ENCODE data around the gene ZNF532.

Gene ZNF532

DNA sequence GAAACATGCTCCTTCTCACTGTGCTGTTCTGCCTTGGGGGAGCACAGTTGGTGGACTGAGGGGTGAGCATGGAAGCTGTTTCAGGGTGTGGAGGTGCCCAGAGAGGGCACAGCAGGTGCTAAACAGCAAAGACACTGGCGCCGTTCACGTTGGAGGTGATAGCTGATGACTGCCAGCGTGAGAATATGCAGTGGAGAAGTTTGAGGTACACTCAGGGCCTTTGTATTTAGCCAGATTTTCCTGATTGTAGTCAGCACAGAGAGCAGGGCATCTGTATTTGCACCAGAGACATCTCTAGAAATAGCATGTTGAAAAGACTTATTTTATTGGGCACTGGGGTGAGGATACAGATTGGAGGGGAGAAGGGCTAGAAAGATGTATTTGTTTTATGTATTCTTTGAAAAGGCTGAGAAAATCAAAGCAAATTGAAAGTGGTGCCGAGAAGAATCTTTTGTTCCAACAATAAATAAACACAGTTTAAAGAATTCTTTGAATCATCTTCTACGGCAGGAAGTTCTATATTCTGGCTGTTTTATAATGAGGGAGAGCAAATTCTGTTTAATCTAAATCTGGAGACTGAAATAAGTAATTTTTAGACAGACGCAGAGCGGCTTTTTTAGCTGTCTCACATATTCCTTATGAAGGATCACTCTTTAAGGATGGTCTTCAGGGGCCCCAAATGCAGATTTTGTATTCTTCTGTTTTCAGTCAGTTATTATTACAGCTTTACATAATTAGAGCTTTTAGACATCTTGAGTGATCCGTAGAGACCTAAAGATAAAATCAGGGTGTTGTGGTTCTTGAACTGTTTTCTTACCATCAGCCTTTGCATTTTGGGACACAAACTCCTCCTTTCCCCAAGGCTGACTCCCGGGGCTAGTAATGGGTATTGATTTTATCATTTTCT, 7.1 kb downstream of the ZNF532 start:
- no peak for DNase-seq

DNA sequence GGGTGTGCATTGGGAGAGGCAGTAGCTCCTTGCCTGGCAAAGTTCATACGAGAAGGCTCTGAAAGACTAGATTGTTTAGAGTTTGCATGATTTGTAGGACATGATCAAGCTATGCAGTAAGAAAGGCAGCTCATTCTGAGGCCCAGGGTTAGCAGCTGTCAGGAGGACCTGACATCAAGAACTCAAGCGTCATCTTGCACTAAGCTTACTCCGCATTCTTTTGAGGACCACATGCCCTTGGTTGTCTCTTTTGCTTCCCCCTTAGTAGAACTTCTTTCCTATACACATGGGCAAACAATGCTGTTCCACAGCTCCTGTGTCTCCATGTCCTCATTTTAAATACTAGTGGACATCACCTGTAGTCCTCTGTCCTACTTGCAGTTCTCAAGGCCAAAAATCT, 14.0 kb downstream of the ZNF532 start:
- DNase-seq, result no peak

GRCh38 chr18:58881477-58881876, 16.8 kb downstream of the ZNF532 start:
- no peak for DNase-seq

DNA sequence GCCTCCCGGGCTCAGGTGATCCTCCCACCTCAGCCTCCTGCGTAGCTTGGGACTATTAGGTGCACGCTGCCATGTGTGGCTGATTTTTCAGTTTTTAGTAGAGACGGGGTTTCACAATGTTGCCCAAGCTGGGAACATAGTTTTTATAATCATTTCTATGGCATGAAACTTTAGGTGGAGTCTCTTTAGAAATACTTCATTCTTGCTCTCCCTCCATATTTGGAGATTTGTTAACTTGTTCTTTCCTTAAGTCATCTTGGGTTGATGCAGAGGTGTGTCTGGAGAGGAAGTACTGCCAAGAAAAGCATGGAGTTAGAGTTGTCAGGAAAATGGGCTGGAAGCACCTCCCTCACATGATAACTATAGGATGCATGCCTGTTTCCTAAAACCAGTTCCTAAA, 17.4 kb downstream of the ZNF532 start:
- no peak for DNase-seq

DNA sequence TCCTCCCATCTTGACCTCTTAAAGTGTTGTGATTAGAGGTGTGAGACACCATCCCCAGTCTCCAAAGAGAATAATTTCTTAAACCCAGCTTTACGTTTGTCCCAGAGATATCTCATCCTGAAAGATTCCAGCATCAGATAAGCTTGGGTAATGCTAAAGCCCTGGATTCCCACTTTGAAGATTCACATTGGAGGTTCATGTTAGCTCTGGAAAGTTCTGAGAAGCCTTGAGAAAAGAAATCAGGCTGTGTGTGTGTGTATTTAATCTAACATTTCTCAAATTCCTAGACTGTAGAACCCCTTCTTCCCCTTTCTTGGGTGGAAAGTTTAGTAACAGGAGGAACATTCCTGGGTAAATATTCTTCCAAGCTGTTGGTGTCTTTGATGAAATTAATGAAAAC, 18.0 kb downstream of the ZNF532 start:
- DNase-seq, result no peak

DNA sequence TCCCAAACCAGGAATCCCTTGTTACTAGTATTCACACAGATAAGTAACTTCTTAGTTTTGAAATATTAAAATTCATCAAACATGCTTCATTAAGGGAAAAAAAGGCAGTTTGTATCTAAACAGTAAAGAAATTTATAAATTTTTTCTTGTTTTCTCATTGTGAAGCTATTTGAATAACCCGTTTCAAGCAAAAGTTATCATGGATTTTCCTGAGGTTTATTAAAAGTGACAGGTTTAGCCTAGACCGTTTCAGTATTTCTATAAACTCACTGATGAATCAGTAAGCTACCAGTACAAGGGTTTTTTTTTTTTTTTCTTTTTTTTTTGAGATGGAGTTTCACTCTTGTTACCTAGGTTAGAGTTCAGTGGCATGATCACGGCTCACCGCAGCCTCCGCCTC, 20.0 kb downstream of the ZNF532 start:
- no peak for DNase-seq

GRCh38 chr18:58886431-58886830, 21.8 kb downstream of the ZNF532 start:
- no peak for DNase-seq

DNA sequence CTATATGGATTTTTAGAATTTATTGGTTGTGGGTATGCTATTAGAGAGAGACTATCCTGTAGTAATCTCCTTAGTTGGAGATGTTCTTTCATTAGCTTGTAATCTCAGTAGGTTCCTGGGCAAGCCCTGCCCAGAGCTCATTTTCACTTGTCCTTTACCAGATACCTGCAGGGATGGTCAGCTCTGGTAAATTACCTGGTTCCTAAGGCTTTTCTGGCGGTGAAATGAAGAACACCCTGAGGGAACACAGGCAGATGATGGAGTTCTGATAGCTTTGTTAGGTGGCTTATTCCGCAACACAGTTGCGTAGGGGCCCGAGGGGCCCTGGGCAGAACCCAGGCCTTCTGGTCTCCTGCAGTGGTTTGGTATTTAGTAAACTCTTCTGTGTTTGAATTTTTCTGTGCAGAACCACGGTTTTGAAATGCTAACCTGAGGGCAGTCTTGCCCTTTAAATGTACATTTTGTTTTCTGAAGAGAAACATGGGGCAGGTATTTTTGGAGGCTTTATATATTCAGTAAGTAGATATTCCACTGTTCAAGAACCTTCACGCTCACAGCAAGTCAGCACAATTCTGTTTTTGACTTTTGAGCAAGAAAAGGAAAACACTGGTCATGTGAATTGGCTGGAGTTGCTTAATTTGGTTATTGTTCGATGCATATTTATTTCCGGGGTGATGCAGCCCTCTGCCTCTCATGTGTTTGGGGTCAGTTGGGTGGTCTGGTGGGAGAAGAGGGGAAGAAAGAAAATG, 22.4 kb downstream of the ZNF532 start:
- DNase-seq, result no peak

- DNase-seq, result no peak
These were observed 22.9 kb downstream of the ZNF532 start for GRCh38 chr18:58887613-58887963.

GRCh38 chr18:58891776-58892175, 27.1 kb downstream of the ZNF532 start:
- DNase-seq, result no peak

- DNase-seq, result no peak
These were observed 27.8 kb downstream of the ZNF532 start for GRCh38 chr18:58892488-58892887.

DNA sequence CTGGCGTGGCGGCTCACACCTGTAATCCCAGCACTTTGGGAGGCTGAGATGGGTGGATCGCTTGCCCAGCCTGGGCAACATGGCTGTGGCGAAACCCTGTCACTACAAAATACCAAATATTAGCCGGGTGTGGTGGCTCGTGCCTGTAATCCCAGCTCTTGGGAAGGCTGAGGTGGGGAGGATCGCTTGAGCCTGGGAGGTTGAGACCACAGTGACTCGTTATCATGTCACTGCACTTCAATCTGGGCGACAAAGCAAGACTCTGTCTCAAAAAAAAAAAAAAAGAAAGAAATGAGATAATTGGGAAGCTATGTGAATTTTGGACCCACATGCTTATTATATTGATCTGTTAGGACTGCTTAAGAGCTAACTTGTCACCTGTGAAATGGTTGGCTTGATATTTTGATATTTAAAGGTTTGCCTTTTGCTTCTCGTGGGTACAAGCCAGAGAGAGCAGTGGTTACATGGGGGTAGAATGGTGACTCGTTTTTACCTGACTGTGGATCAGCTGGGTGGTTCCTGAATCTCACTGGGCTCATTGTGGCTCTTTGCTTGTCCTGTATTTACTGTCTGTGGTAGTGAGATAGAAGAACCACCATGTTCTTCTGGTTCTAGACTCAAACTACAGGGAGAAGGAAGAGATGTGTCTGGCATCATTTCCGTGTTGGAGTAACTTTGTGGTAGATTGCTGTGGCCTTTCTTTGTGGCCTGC, 28.9 kb downstream of the ZNF532 start:
- DNase-seq, result no peak

- no peak for DNase-seq
These were observed 30.3 kb downstream of the ZNF532 start for GRCh38 chr18:58894930-58895329.

DNA sequence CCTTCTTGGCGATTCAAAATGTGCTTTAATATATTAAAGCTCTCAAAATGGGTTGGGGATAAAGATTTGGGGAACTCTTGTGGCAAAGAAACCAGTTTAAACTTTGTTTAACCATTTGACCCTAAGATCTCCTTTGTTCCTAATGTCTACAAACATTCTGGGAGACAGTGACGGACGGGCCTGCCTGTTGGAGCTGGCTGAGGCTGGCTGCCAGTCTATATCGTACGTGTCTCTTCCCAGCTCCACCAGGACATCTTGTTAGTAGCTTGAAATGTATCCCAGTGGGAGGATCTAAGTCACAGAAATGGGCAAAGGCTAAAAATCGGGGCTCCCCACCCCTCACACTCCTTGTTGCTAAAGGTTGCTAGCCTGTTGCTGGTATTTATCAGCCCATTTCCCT, 30.7 kb downstream of the ZNF532 start:
- no peak for DNase-seq

GRCh38 chr18:58896268-58896667, 31.6 kb downstream of the ZNF532 start:
- no peak for DNase-seq

DNA sequence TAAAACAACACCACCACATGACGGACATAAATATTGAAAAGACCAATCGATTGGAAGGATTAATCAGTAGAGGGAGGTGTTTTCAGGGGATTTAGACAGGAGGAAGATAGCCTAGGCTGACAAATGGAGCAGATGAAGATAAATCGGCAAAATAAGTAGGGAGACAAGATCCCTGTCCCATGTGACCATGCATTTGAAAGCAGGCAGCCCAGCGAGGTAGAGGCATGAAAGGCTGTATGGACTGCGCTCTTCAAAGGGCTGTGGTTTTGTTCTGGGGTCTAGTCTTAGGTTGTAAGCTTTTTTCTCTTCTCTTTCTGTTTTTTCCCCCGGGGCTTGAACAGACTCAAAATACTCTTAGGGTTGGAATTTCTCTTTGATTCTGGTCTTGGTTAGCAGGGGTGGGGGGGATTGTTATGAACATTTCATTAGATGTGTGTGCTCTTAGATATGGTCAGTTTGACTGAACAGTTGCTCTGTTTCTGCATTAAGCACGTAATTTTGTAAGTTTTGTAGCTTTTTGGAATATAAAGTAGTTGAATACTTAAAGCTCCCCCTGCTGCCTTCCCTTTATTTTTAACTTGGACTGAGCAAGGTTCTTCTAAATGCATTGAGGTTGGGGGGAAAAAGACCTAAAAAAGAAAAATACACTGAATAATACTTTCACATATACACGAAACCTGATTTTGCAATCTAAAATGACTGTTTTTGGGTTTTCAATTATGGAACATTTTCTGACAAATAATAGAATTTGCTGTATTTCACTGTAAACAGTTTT, 32.2 kb downstream of the ZNF532 start:
- no peak for DNase-seq

- no peak for DNase-seq
These were observed 33.5 kb downstream of the ZNF532 start for GRCh38 chr18:58898010-58898799.

- no peak for DNase-seq
These were observed 35.5 kb downstream of the ZNF532 start for GRCh38 chr18:58900015-58900649.

DNA sequence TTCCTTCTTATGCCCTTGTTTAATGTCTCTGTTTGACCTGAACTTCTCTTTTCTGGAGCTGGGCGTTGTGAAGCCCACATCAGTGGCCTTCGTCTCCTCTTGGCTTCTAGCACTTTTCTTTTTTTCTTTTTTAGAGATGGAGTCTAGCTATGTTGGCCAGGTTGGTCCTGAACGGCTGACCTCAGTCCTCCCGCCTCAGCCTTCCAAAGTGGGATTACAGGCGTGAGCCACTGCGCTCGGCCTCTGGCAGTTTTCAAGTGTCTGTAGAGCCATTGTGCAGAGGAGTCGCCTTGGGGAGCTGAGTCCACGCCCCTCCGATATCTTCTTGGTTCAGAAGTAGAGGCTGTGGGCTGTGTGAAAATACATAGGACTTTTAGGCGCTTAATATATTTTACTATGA, 36.5 kb downstream of the ZNF532 start:
- no peak for DNase-seq

- no peak for DNase-seq
These were observed 37.1 kb downstream of the ZNF532 start for GRCh38 chr18:58901783-58902182.

DNA sequence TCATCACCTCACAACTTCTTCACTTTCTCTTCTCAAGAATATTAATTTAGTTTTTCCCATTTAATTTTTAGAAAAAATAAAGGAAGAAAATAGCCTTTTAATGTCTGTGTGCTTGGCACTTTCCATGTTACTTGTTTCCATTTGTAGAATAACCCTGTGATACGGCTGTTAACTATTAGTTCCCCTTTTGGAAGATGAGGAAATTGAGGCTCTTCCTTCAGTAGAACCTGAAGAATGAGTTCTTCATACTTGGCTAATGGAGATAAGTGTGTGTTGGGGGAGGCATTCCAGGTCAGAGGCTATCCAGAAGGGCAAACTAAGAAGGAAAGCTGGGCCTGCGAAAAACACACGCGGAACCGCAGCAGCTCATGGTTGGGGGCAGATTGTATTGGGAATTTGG, 38.3 kb downstream of the ZNF532 start:
- DNase-seq, result no peak

DNA sequence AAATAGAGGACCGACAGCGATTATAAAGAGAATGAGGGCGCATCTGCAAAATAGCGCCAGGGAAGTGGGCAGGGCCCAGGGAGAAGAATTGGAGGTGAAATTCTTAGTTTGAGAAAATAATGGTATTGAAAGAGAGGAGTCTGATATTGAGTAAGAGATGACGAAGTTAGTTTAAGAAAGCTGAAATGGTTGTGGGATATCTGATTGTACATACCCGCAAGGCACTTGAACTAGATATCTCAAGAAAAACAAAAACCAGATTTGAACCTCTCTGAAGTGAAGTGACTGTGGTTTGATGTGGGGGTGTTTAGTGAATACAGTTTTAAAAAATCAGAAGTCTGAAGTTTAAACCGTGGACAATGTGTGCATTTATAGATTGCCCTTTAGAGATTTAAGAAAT, 38.9 kb downstream of the ZNF532 start:
- DNase-seq, result no peak

Measured in cerebellar nuclear complex (tissue), 1 donor.